NCI-H2196 (cell line): ENCODE measurements around the gene DNAH14.
A peak's percentile ranks its signal among the peaks of the same experiment; 100 is the strongest.
"Not testable (repeated sequence)": the region's sequence is repeated elsewhere in the genome, so short reads cannot be mapped to it uniquely, and the experiment has no call there.

Source experiments
- DNase-seq: peaks from one replicate; lab custom pipeline; 2025; ENCODE audit not compliant: unreplicated experiment; lab: John Stamatoyannopoulos, UW

DNAH14 gene

DNA sequence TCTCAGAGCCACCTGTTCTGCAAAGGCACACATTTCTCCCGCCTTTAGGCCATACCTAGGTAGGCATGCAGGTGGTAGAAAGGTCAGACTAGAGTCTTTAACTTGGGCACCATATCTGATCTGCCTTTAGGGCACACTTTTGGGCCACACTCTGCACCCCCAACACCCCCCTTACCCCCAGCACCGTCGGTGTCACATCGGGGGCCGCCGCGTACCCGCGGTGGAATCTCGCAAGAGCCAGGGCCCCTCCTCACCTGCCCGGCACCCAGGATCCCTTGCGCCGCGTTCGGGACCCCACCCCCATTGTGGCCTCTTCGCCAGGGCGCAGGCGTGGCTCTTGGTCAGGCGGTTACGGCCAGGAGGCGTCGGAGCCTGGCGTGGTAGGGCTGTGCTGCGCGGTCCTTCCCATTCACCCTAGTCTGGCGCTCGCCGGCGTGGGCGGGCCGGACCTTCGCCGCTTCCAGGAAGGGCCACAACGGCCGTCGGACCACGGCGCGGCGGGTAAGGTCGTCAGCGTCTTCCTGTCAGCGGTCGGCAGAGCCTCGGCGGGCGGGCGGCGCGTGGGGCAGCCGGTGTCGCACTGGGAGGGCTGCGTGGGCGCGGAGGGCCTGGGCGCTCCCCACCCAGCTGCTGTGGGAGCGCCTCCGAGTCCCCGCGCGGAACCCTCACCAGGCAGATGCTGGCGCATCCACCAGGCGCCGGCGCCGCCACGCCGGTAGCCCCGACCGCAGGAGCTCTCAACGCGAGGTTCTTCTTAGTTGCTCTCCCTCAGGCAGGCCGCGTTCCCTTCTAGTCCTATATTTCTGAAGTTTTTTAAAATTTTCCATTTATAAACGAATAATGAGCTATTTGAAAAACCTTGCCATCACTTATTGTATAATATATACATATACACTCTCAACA lies at the start of gene DNAH14:
Gene DNAH14, plus strand, starts transcription at position 341 of the 903 bp plus-strand sequence. CDS start 23,028 bp downstream, outside the sequence.
- peak; percentile 93 for DNase-seq

DNA sequence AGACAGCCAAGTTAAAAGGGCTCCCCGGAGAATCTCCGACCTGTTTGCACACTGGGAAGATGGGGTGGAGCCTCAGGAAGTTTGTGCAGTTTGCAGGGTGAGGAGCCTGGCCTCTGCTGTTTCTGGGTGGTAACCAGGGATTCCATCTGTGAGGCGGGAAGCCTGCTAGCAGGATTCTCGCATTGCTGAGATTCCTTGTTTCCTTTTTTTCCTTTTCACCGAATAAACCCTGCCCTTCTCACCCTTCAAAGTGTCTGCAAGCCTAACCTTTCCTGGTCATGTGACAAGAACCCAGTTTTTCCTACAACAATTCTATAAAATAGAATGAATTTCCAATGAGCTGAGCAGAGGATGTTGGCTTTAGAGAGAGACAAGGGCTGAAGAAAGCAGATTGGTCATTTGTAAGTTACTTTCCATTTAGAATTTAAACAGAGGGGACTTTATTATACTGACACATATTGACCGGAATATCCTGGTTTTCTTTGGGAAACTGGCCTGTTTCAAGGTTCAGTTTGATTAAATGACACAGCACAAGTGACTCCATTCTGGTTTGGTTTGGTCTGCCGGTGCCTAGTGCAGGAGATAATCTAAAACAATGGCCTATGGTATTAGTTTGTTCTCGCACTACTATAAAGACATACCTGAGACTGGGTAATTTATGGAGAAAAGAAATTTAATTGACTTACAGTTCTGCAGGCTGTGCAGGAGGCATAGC lies 48.7 kb upstream of the DNAH14 start:
- DNase-seq: no peak

DNA sequence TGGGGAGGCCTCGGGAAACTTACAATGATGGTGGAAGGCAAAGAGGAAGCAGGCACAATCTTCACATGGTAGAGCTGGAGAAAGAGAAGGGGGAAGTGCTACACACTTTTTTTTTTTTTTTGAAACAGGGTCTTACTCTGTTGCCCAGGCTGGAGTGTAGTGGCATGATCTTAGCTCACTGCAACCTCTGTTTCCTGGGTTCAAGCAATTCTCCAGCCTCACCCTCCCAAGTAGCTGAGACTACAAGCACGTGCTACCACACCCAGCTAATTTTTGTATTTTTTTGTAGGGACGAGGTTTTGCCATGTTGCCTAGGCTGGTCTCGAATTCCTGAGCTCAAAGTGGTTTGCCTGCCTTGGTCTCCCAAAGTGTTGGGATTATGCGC lies 48.2 kb upstream of the DNAH14 start:
- DNase-seq: not testable (repeated sequence)

DNA sequence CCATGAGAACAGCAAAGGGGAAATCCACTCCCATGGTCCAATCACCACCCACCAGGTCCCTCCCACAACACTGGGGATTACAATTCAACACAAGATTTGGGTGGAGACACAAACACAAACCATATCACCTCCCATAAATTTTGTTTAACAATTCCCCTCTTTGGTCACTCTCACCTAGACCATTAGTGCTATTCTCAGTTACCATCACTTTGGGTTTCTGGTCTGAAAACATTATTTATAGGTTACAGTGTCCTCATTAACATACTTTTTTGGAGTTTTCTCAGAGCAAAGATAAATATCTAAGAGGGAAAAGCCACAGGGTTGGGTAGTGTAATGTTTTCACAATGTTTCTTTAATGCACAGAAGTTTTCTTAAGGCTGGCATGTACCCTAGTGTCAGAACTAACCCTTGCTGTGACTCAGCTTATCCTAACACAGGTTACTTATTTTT lies 47.7 kb upstream of the DNAH14 start:
- DNase-seq: no peak

DNA sequence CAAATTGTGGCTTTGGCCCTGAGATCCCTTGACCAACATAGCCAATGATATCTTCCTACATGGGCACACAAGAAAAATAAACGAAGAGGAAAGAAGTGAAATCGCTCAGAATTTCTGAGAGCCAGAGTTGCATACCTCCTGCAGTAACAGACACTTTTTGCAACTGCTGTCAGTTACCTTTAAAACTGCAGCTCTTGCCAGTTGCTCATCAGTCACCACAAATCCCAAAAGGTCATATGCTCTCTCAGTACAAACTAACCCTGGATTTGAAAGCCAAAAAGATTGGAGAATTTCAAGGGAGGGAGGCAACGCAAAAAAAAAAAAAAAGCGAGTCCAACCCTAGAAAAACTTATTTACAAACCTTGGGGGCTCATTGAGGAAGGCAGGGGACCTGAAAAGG lies 47.2 kb upstream of the DNAH14 start:
- no peak for DNase-seq

DNA sequence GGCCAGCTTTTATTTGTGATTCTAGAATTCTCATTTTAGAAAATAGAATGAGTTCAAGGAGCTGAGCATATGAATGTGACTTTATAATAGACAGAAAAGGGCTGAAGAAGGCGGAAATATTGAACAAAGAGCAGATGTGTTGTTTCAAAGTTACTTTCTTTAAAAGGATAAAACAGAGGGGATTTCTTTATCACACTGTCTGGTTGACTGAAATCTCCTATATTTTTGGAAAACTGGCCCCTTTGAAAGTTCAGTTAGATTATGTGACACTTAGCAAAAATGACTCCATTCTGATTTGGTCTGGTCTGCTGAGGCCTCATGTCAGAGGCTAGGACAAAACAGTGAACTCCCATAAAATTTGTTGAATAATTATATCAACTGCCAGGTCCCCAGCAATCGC lies 46.4 kb upstream of the DNAH14 start:
- DNase-seq: no peak

DNA sequence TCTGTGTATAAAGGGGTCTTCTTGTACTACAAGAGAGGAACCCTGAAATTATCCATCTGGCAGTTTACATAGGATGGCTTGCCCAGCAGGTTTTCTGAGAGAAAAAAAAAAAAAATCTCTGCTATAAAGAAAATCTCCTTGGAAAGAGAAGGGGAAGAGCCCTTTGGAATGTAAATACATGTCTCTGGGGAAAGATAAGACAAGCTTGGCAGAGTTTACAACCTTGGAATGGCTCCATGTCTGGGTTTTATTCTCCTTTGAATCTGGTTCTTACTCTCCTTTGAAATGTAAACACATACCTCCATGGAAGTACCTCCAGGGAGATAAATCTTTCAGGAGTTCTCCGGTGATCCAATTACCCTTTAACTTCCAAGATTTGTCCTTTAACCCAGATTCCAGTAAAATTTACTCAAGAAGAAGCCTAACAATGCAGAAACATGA lies 45.1 kb upstream of the DNAH14 start:
- no peak for DNase-seq

DNA sequence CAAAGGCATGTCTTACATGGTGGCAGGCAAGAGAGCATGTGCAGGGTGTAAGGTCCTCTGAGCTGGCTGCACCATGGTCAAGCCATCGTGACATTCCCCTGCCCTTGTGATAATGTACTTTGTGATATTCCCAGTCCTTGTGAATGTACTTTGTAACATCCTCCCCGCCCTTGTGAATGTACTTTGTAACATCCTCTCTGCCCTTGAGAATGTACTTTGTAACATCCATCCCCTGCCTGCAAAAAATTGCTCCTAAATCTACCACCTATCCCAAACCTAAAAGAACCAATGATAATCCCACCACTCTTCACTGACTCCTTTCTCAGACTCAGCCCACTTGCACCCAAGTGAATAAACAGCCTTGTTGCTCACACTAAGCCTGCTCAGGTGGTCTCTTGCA lies 44.1 kb upstream of the DNAH14 start:
- DNase-seq: not testable (repeated sequence)

DNA sequence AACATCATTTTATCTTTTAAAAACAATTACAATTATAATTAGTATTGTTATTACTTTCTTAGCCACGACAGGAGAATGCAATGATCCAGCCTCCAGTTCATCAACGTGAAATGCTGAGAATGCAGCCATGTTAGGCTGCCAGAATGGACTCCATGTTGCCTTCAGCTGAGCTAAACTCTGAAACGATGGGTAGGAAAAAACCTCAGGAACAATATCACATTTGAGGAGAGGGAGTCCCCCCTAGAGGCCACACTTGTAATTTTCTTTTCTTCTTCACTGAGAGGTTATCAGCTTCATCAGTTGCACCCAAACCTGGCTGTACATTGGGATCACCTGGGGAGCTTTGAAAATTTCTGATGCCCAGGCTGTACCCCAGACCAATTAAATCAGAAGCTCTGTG lies 34.6 kb upstream of the DNAH14 start:
- no peak for DNase-seq

DNA sequence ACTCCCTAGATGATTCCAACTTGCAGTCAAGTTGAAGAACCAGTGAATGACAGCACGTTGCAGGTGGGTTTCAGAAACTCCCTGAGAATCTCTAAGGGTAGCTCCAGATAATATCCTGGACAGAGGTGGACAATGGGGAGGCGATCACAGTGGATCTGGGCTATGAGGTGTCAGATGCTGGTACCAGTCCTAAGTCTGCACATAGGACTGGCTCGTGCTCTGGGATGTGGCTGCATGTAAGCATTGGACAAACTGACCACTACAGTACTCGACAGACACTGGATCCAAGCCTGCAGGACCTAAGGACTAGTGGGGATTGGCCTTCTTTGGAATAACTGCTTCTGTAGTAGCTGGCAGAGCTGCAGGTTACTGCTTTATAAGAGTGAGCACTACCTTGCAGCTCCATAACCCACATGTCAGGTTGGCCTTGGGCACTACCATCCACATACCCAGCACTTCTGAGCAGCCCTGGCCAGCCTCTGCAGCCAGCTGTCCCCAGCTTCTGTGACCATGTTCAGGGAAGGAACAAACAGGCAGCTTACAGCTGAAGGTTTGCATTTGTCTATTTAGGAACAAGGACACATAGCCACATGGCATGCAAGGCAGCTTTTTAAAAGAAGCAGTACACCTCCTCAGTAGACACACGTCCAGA lies 33.2 kb upstream of the DNAH14 start:
- DNase-seq: no peak

DNA sequence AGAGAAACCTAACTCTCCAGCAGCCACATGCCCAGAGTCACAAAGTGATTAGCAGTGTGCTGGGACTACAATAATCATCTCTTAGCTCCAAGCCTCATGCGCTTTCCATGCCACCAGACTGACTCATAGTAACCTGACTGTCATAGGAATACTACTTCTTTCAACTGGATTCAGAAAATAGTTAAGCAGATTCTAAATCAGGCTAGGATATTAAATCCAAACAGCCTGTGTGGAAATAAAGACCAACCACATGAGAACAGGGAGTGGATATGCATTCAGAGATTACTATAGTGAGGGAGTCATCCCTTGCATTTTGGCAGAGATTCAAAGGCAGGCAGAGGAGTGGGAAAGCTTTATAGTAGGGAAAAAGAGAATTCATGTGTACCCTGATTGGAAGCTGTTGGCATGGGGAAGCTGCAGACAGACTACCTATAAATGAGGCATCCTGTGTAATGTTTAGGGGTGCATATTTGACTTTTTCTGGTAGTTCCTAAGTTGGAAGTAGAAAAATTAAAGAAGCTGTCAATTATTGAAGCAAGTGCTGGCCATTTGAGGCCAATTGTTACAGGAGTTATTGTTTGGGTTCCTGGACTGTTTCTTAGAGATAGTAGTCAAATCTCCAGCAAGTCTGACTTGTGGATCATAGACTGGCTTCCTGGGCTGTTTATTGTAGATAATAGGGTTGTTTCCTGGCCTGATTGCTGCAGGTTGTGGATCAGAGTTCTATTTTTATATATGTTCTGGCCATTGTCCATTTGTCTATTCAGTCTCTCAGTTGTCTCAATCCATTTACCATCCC lies 31.7 kb upstream of the DNAH14 start:
- no peak for DNase-seq

DNA sequence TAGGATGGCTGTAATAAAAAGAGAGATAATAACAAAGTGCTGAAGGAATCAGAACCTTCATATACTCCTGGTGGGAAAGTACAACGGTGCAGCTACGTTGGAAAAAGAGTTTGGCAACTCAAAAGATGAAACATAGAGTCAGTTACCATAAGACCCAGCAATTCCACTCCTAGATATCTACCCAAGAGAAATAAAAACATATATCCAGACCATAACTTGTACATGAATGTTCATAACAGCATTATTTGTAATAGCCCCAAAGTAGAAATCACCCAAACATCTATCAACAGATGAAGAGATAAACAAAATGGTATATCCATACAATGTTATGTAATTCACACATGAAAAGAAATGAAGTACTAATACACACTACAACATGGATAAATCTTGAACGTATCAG lies 30.5 kb upstream of the DNAH14 start:
- DNase-seq: no peak

DNA sequence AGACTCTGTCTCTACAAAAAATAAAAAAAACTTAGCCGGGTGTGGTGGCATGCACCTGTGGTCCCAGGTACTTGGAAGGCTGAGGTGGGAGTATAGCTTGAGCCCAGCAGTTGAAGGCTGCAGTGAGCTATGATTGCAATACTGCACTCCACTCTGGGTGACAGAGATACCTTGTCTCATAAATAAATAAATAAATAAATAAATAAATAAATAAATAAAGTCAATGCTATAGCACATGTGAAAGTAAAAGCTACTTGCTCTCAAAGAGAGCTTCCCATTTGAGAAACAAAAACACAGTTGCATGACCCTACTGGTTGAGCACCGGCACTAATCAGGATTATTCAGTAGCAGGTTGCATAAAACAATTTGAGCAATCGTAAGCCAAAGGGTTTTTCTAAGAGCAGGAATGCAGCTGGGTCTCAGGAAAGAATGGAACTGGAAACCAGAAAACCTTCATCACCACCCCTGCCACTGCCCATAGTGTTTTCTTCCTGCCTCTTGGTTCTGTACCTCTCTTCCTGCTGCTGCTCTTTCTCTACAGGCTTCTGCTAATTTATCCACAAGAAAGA lies 29.3 kb upstream of the DNAH14 start:
- no peak for DNase-seq

DNA sequence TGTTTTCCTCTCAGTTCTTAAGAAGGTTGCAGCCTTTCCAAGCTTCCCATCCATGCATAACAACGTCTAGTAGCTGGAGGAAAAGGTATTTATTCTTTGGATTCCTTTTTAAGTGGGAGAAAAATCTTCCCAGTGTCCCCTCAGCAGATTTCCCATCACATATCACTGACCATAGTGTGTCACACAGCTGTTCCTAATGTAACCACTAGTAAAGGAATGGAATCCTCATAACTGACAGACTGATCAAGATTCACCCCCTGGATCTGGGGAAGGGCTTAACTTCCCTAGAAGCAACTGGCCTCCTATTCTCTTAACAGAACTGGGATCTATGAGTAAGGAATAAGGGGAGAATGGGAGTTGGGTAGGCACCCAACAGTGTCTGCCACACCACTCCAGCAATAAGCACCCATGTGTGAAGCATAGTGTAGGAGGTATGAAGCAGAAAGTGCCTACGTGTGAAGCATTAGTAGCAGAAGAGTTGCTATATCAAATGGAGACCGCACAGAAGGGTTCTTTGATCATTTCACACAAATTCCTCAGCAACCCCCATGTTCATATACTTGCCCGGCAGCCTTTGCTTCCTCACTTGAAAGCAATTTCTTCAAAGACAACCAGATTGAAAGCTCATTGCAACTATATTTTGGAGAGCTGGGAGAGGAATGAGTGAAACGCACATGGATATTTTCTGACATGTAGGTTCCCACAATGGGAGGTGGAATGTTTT lies 28.2 kb upstream of the DNAH14 start:
- no peak for DNase-seq

DNA sequence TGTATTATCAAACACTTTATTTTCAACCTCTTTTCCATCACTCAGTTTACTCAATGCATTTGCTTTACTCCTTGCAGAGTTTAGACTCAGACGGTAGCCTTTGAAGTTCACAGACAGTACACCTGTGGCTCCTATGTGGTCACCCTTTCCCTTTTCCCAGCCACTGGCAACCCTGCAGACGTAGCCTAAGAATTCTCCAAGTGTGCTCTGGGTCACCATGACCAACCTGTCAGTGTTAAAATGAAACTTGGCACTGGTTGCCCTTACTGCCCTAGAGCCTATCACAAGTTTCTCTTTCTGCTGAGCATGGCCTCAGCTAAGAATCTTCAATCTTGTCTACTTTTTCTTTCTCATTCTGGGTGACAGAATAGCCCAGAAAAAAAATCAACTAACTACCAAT lies 25.5 kb upstream of the DNAH14 start:
- DNase-seq: no peak

DNA sequence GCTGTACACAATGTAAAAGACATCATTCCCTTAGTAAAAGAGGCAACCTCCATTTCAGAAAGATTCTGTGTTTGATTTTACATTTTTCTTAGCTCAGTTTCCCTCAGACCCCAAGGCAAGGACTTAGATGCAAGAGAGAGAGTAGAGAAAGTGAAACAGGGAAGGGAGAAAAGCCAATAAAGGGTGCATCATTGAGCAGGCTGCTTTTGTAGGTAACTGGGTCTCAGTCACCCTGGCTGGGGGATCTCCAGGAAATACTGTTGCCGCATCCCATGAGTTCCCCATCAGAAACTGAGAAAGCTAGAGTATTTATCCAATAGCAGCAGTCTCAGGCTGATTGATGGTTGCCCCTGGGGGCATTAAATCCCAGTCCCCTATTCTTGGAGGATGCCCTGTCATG lies 23.1 kb upstream of the DNAH14 start:
- no peak for DNase-seq

DNA sequence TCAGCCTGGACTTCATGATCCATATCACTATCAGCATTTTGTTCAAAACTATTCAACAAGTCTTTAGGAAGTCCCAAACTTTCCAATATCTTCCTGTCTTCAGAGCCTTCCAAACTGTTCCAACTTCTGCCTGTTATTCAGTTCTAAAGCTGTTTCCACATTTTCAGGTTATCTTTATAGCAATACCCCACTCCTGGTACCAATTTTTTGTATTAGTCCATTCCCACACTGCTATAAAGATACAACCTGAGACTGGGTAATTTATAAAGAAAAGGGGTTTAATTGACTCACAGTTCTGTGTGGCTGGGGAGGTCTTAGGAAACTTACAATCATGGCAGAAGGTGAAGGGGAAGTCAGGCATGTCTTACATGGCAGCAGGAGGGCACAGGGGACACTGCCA lies 18.3 kb upstream of the DNAH14 start:
- DNase-seq: no peak

DNA sequence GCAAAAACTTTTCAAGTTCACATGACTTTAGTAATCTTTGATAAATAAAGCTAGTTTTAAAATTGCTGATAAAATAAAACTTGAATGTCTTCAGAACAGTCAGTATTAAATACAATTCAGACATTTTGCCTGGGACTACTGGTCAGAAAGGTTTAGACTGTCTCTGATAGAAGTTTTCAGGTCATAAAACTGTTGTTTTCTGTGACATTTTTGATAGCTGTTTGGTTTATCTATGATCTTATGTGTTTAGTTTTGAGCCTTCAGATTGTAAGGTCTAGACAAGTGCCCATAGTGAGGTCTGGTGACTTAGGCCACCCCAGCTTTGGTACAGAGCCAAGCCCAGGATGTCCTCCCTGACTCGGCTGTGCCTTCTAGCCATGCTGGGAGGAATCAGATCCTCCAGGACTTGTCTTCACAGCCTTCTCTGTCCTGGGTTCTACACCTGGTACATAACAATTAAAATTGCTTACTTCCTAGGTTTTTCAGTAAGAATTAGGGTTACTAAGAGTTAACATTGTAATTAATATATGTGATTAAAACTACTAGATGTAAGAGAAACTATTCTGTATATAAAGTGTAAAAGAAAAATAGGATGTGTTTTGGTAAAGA lies 15.1 kb upstream of the DNAH14 start:
- no peak for DNase-seq

DNA sequence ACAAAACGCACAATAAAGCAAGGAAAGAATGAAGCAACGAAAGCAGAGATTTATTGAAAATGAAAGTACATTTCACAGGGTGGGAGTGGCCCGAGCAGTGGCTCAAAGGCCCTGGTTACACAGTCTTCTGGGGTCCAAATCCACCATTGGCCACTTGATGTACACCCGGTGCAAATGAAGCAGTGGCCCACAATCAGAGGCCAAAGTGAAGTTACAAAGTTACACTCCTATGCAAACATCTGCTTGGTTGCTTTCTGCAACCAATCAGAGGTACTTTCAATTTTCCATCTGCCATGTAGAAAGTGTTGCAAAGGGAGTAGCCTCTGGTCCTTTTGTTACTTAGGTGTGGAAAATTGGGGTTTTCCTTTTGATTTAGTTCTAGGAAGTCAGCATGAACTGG lies 10.0 kb upstream of the DNAH14 start:
- DNase-seq: no peak
